OCI-LY1 (cell line): ENCODE data around the gene GATA3.

Source experiments
- H2AFZ ChIP-seq: fragments of 200-600 bp; sonication (generic), shearing (Covaris generic); 2 replicates; pipeline ENCODE4 v1.6.0; 2014; ENCODE audit warnings: antibody characterized with exemption, mild to moderate bottlenecking, low read length
- H3F3A ChIP-seq: fragments of 200-600 bp; sonication (generic), shearing (Covaris generic); 2 replicates; pipeline ENCODE4 v1.6.0; 2014; ENCODE audit warnings: mild to moderate bottlenecking, antibody characterized with exemption, low read length, moderate library complexity; ENCODE audit not compliant: insufficient read depth
- H3K27ac ChIP-seq: fragments of 200-600 bp; sonication (generic); 2 replicates; pipeline ENCODE4 v1.5.1; 2014; ENCODE audit warnings: low read length, mixed run types, mild to moderate bottlenecking, low read depth; ENCODE audit not compliant: poor library complexity, severe bottlenecking
- H3K27me3 ChIP-seq: fragments of 200-600 bp; sonication (generic); 2 replicates; pipeline ENCODE4 v1.6.0; 2014; ENCODE audit warnings: antibody characterized with exemption, mild to moderate bottlenecking, low read length, moderate library complexity; ENCODE audit not compliant: insufficient read depth
- H3K36me3 ChIP-seq: fragments of 200-600 bp; sonication (generic); 2 replicates; pipeline ENCODE4 v1.6.1; 2014; ENCODE audit warnings: mild to moderate bottlenecking, antibody characterized with exemption, low read length, moderate library complexity, mixed read lengths; ENCODE audit not compliant: insufficient read depth
- H3K4me1 ChIP-seq: fragments of 200-600 bp; sonication (generic); 2 replicates; pipeline ENCODE4 v1.5.1; 2014; ENCODE audit warnings: mild to moderate bottlenecking, low read length, moderate library complexity; ENCODE audit not compliant: insufficient read depth, severe bottlenecking
- H3K4me2 ChIP-seq: fragments of 200-600 bp; sonication (generic), shearing (Covaris generic); 2 replicates; pipeline ENCODE4 v1.6.1; 2014; ENCODE audit warnings: low read length
- H3K4me3 ChIP-seq: fragments of 200-600 bp; sonication (generic); 2 replicates; pipeline ENCODE4 v1.5.1; 2014; ENCODE audit warnings: low read length, low read depth, mild to moderate bottlenecking, mixed read lengths; ENCODE audit not compliant: poor library complexity, severe bottlenecking
- H3K79me2 ChIP-seq: fragments of 200-600 bp; shearing (Covaris generic); 2 replicates; pipeline ENCODE4 v1.6.1; 2016; ENCODE audit warnings: mixed run types, low read length, mixed read lengths; ENCODE audit not compliant: insufficient read depth
- H3K9ac ChIP-seq: fragments of 200-600 bp; sonication (generic), shearing (Covaris generic); 2 replicates; pipeline ENCODE4 v1.6.1; 2014; ENCODE audit warnings: mild to moderate bottlenecking, low read length, mixed read lengths
- H3K9me2 ChIP-seq: fragments of 200-600 bp; sonication (generic), shearing (Covaris generic); 2 replicates; pipeline ENCODE4 v1.6.1; 2014; ENCODE audit warnings: low read depth, mild to moderate bottlenecking, low read length, mixed read lengths
- H3K9me3 ChIP-seq: fragments of 200-600 bp; shearing (Covaris generic); 2 replicates; pipeline ENCODE4 v1.6.1; 2014; ENCODE audit warnings: low read length, mixed read lengths
- H4K20me1 ChIP-seq: fragments of 200-600 bp; sonication (generic), shearing (Covaris generic); 2 replicates; pipeline ENCODE4 v1.6.0; 2016; ENCODE audit warnings: mild to moderate bottlenecking, low read length; ENCODE audit not compliant: insufficient read depth
- CTCF ChIP-seq: fragments of 200-600 bp; sonication (generic), shearing (Covaris generic); IDR thresholded peaks from 2 replicates; pipeline ENCODE4 v1.5.1; 2017; ENCODE audit warnings: mild to moderate bottlenecking, antibody characterized with exemption, low read length, moderate library complexity, mixed read lengths
- EZH2 ChIP-seq: fragments of 200-600 bp; sonication (generic), shearing (Covaris generic); IDR thresholded peaks from 2 replicates; pipeline ENCODE4 v1.8.0; 2017; ENCODE audit warnings: borderline replicate concordance, mixed run types, mild to moderate bottlenecking, antibody characterized with exemption, low read length, moderate library complexity, mixed read lengths

The GATA3 gene

DNA sequence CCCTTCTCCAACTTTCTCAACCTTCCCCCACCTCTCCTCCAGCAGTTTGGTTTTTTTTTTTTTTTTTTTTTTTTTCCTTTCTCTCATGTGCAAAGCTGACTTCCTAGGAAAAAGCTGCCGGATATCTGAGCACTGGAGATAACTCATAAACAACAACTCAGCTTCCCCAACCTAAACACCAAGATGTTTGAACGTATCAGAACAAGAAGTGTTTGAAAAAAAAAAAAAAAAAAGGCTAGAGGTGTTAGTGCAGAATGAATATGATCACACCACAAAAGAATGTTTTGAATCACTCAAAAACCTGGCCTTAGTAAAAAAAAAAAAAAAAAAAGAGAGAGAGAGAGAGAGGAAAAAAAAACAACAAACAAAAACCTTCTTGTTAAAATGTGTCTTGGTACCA lies 11.2 kb downstream of the GATA3 start:
- Histone ChIP-seq H3K27me3 (no peaks in the 10 kb centered on the region), H3K4me2 (no peak overlapping the region), H4K20me1 (no peaks in the 10 kb centered on the region), H3K27ac (no peak overlapping the region), H3K9ac (no peak overlapping the region), H3K9me3 (no peaks in the 10 kb centered on the region), H3K9me2 (no peaks in the 10 kb centered on the region), H3K36me3 (no peaks in the 10 kb centered on the region), H2AFZ (no peak overlapping the region), H3K4me1 (no peaks in the 10 kb centered on the region), H3K4me3 (no peak overlapping the region), H3F3A (no peaks in the 10 kb centered on the region), H3K79me2 (no peaks in the 10 kb centered on the region)
- TF ChIP-seq CTCF: no peak

GRCh38 chr10:8066124-8066523 lies 11.6 kb downstream of the GATA3 start:
- Histone ChIP-seq H3K4me1 (no peaks in the 10 kb centered on the region), H3K9me2 (no peaks in the 10 kb centered on the region), H4K20me1 (no peaks in the 10 kb centered on the region), H3F3A (no peaks in the 10 kb centered on the region), H2AFZ (no peak overlapping the region), H3K9me3 (no peaks in the 10 kb centered on the region), H3K36me3 (no peaks in the 10 kb centered on the region), H3K27me3 (no peaks in the 10 kb centered on the region), H3K79me2 (no peaks in the 10 kb centered on the region), H3K4me2 (no peak overlapping the region), H3K4me3 (no peak overlapping the region), H3K27ac (no peak overlapping the region), H3K9ac (no peak overlapping the region)
- no peak for TF ChIP-seq EZH2
- no peak for TF ChIP-seq CTCF

DNA sequence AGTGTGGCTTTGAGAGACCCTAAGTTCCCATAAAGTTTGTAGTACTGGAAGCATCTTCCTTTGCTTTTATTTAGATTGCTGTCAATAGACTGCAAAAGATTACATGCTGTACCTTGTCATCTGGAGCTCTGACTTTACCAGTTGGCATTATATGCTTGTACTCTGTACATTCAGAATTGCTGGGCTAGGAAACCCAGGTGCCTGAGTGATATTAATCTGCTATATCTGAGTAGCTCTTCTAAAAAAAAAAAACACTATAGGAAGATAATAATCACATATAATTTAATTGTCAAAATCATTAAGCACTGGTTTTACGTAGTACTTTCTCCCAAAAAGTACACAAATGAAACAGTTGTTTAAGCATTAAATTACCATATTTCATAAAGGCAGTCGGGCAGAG lies 12.3 kb downstream of the GATA3 start:
- H3K9me2 ChIP-seq: no peaks in the 10 kb centered on the region
- no peaks in the 10 kb centered on the region for H4K20me1 ChIP-seq
- no peaks in the 10 kb centered on the region for H3K36me3 ChIP-seq
- no peak overlapping the region for H2AFZ ChIP-seq
- H3K4me1 ChIP-seq: no peaks in the 10 kb centered on the region
- H3K27ac ChIP-seq: no peak overlapping the region
- no peak overlapping the region for H3K4me3 ChIP-seq
- H3K9me3 ChIP-seq: no peaks in the 10 kb centered on the region
- H3K27me3 ChIP-seq: no peaks in the 10 kb centered on the region
- no peak overlapping the region for H3K9ac ChIP-seq
- no peak overlapping the region for H3K4me2 ChIP-seq
- H3K79me2 ChIP-seq: no peaks in the 10 kb centered on the region
- no peak for TF ChIP-seq EZH2
- no peak for TF ChIP-seq CTCF
- H3F3A ChIP-seq: no peaks in the 10 kb centered on the region
